Neural progenitor cell (in vitro differentiated cells): Measurements from ENCODE around the gene PLXNB1. TPM values are rescaled to one million over a fixed set of nuclear protein-coding genes. Genes with fewer than 3 reads are reported as not detected.

Experiments
- DNase-seq: peaks from one replicate; pipeline ENCODE4 v3.0.0-alpha.2; 2016; ENCODE audit warnings: low spot score
- H2AFZ ChIP-seq: fragments of 200-600 bp; sonication (generic); replicated peaks from 2 replicates; pipeline ENCODE4 v1.6.1; 2016; ENCODE audit warnings: antibody characterized with exemption
- H3F3A ChIP-seq: fragments of 200-600 bp; sonication (generic); 2 replicates; pipeline ENCODE4 v1.6.1; 2016; ENCODE audit warnings: antibody characterized with exemption, low read depth
- H3K27ac ChIP-seq: fragments of 200-600 bp; sonication (generic); 2 replicates; pipeline ENCODE4 v1.5.1; 2016; ENCODE audit warnings: mild to moderate bottlenecking
- H3K27me3 ChIP-seq: fragments of 200-600 bp; sonication (generic); 2 replicates; pipeline ENCODE4 v1.6.1; 2016; ENCODE audit warnings: mild to moderate bottlenecking, moderate library complexity
- H3K36me3 ChIP-seq: fragments of 200-600 bp; sonication (generic); 2 replicates; pipeline ENCODE4 v1.5.1; 2016
- H3K4me1 ChIP-seq: fragments of 200-600 bp; sonication (generic); 2 replicates; pipeline ENCODE4 v1.6.1; 2016; ENCODE audit warnings: mixed run types
- H3K4me2 ChIP-seq: fragments of 200-600 bp; sonication (generic); 2 replicates; pipeline ENCODE4 v1.6.1; 2016
- H3K4me3 ChIP-seq: fragments of 200-600 bp; sonication (generic); 2 replicates; pipeline ENCODE4 v1.5.1; 2016
- H3K79me2 ChIP-seq: fragments of 200-600 bp; sonication (generic); 2 replicates; pipeline ENCODE4 v1.6.1; 2016; ENCODE audit warnings: low read depth
- H3K9ac ChIP-seq: fragments of 200-600 bp; sonication (generic); 2 replicates; pipeline ENCODE4 v1.6.1; 2016
- H3K9me3 ChIP-seq: fragments of 200-600 bp; sonication (generic); 2 replicates; pipeline ENCODE4 v1.5.1; 2016; ENCODE audit warnings: low read depth
- H4K20me1 ChIP-seq: fragments of 200-600 bp; sonication (generic); 2 replicates; pipeline ENCODE4 v1.6.1; 2016; ENCODE audit warnings: low read depth
- H3K27ac Mint-ChIP-seq: 3 replicates; pipeline ENCODE4 v1.8.0; 2021; ENCODE audit warnings: mixed read lengths
- H3K27me3 Mint-ChIP-seq: 2 replicates; pipeline ENCODE4 v1.8.0; 2022; ENCODE audit warnings: low read depth, mild to moderate bottlenecking, inconsistent platforms, moderate library complexity, mixed read lengths; ENCODE audit not compliant: insufficient read depth
- H3K36me3 Mint-ChIP-seq: 3 replicates; pipeline ENCODE4 v1.8.0; 2021; ENCODE audit warnings: mixed read lengths
- H3K4me1 Mint-ChIP-seq: 3 replicates; pipeline ENCODE4 v1.8.0; 2021; ENCODE audit warnings: mixed read lengths
- H3K4me3 Mint-ChIP-seq: 3 replicates; pipeline ENCODE4 v1.8.0; 2021; ENCODE audit warnings: mild to moderate bottlenecking, moderate library complexity, mixed read lengths
- H3K9me3 Mint-ChIP-seq: 3 replicates; pipeline ENCODE4 v1.8.0; 2020; ENCODE audit warnings: mixed read lengths
- EZH2 ChIP-seq: fragments of 200-600 bp; sonication (generic); IDR thresholded peaks from 2 replicates; pipeline ENCODE4 v1.6.1; 2017; ENCODE audit warnings: antibody characterized with exemption, mild to moderate bottlenecking, moderate library complexity
- EZH2phosphoT487 ChIP-seq: fragments of 200-600 bp; sonication (generic); IDR thresholded peaks from 2 replicates; pipeline ENCODE4 v1.6.1; 2017; ENCODE audit warnings: antibody characterized with exemption
- total RNA-seq: library from RNA; depleted of rRNA; stranded (reverse); fragments of >200 nt; gene quantifications from 2 replicates; pipeline ENCODE4 v1.2.3, GENCODE V29; 2015; ENCODE audit warnings: low replicate concordance
- TF ChIP-seq, protein P1 (sequence below): fragments of 200-600 bp; sonication (generic); IDR thresholded peaks from 2 replicates; pipeline ENCODE4 v1.5.1; 2017; ENCODE audit warnings: antibody characterized with exemption, mild to moderate bottlenecking

The PLXNB1 gene
- total RNA-seq, 1 donor from 2014 or later, result 53.6 TPM

DNA sequence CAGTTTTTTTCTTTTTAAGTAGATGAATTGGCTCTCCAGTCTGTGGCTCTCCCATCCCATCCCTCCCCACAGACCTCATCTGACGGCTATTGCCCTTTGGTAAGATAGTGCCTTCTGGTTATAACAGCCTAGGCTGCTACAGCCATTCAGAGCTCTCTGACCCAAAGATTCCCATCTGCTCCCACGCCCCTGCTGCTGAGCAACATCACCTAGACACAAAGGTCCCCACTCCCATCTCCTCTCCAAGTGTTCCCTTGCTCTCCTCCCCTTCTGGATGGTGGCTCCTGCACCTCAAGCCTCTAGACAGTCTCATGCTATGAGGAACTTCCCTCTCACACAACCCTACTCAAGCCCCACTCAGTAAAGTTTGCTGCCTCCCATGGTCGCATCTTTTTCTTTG is 34.2 kb downstream of the PLXNB1 start:
- Histone ChIP-seq H2AFZ (no peak overlapping the region), H3K9me3 (no peaks in the 10 kb centered on the region), H3K36me3 (no peaks in the 10 kb centered on the region), H3K4me3 (no peak overlapping the region), H3K79me2 (no peaks in the 10 kb centered on the region), H3K4me2 (no peak overlapping the region), H3F3A (peaks cover 6% of the 10 kb centered on the region), H3K4me1 (no peaks in the 10 kb centered on the region), H3K27ac (no peak overlapping the region), H3K9ac (no peak overlapping the region), H3K27me3 (no peaks in the 10 kb centered on the region), H4K20me1 (peaks cover 3% of the 10 kb centered on the region)
- Mint-ChIP-seq H3K36me3 (peaks cover 4% of the 10 kb centered on the region), H3K27ac (no peak overlapping the region), H3K9me3 (peaks cover 8% of the 10 kb centered on the region), H3K27me3 (peaks cover 6% of the 10 kb centered on the region), H3K4me3 (no peak overlapping the region), H3K4me1 (no peaks in the 10 kb centered on the region)
- TF ChIP-seq, protein P1, sequence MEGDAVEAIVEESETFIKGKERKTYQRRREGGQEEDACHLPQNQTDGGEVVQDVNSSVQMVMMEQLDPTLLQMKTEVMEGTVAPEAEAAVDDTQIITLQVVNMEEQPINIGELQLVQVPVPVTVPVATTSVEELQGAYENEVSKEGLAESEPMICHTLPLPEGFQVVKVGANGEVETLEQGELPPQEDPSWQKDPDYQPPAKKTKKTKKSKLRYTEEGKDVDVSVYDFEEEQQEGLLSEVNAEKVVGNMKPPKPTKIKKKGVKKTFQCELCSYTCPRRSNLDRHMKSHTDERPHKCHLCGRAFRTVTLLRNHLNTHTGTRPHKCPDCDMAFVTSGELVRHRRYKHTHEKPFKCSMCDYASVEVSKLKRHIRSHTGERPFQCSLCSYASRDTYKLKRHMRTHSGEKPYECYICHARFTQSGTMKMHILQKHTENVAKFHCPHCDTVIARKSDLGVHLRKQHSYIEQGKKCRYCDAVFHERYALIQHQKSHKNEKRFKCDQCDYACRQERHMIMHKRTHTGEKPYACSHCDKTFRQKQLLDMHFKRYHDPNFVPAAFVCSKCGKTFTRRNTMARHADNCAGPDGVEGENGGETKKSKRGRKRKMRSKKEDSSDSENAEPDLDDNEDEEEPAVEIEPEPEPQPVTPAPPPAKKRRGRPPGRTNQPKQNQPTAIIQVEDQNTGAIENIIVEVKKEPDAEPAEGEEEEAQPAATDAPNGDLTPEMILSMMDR, result no peak
- TF ChIP-seq EZH2phosphoT487, result no peak
- TF ChIP-seq EZH2, result no peak
- no peak for DNase-seq

DNA sequence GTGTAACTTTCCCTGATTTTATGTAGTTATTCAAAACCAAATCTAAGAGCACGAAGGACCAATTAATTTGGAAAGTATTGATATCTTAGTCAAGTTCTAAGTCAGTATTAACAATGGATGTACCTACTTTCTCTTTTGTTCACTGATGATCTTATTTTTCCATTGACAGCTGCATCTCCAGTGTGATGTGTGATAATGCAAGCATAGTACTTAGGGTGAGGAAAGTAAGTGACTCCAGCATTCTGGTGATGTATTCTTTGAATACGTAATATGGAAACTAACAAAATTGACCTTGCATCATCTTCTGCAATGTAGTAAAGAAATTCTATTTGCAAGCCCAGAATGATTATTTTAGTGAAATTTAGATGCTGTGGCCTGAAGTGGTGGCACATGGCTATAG is 35.5 kb downstream of the PLXNB1 start:
- no peak overlapping the region for H3K4me2 ChIP-seq
- DNase-seq, result no peak
- no peaks in the 10 kb centered on the region for H4K20me1 ChIP-seq
- H3K9ac ChIP-seq, result no peak overlapping the region
- H3K27me3 ChIP-seq, result no peaks in the 10 kb centered on the region
- H3K27ac ChIP-seq, result no peak overlapping the region
- Mint-ChIP-seq H3K4me1 (no peaks in the 10 kb centered on the region), H3K27me3 (peaks cover 4% of the 10 kb centered on the region), H3K9me3 (peaks cover 8% of the 10 kb centered on the region), H3K4me3 (no peak overlapping the region), H3K36me3 (peaks cover 4% of the 10 kb centered on the region), H3K27ac (no peak overlapping the region)
- no peaks in the 10 kb centered on the region for H3K9me3 ChIP-seq
- no peak overlapping the region for H2AFZ ChIP-seq
- H3K4me3 ChIP-seq, result no peak overlapping the region
- H3K79me2 ChIP-seq, result no peaks in the 10 kb centered on the region
- no peaks in the 10 kb centered on the region for H3K36me3 ChIP-seq
- no peaks in the 10 kb centered on the region for H3K4me1 ChIP-seq
- H3F3A ChIP-seq, result no peaks in the 10 kb centered on the region
- TF ChIP-seq EZH2phosphoT487 (no peak), EZH2 (no peak)
- TF ChIP-seq, protein P1, result no peak

DNA sequence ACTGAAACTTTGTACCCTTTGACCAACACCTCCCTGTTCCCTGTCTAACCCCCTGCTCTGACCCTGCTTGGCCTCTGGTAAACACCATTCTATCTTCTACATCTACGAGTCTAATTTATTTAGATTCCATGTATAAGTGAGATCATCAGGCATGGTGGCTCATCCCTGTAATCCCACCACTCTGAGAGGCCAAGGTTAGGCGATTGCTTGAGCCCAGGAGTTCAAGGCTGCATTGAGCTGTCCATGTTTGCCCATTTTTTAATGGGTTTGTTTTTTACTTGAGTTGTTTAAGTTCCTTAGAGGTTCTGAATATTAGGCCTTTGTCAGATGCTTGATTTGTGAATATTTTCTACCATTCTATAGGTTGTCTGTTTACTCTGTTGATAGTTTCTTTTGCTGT is 40.9 kb downstream of the PLXNB1 start:
- no peak overlapping the region for H3K27ac Mint-ChIP-seq
- H3K4me1 Mint-ChIP-seq, result no peaks in the 10 kb centered on the region
- Histone ChIP-seq H3K27ac (no peak overlapping the region), H3K9me3 (no peaks in the 10 kb centered on the region), H3K9ac (no peak overlapping the region), H3K4me3 (no peak overlapping the region), H3F3A (no peaks in the 10 kb centered on the region), H2AFZ (no peak overlapping the region), H3K36me3 (no peaks in the 10 kb centered on the region), H4K20me1 (no peaks in the 10 kb centered on the region), H3K79me2 (no peaks in the 10 kb centered on the region), H3K4me1 (no peaks in the 10 kb centered on the region), H3K4me2 (no peak overlapping the region), H3K27me3 (peaks cover 3% of the 10 kb centered on the region)
- H3K27me3 Mint-ChIP-seq, result peaks cover 2% of the 10 kb centered on the region
- peaks cover 8% of the 10 kb centered on the region for H3K9me3 Mint-ChIP-seq
- H3K36me3 Mint-ChIP-seq, result peaks cover 4% of the 10 kb centered on the region
- no peak overlapping the region for H3K4me3 Mint-ChIP-seq
- no peak for TF ChIP-seq EZH2phosphoT487
- DNase-seq, result no peak

- no peak for DNase-seq
- no peak overlapping the region for H3K4me3 Mint-ChIP-seq
- TF ChIP-seq, protein P1, result no peak
- no peak for TF ChIP-seq EZH2phosphoT487
- no peak for TF ChIP-seq EZH2
- no peaks in the 10 kb centered on the region for H3K4me1 Mint-ChIP-seq
- Histone ChIP-seq H3K36me3 (no peaks in the 10 kb centered on the region), H3K4me1 (no peaks in the 10 kb centered on the region), H3K4me2 (no peak overlapping the region), H3K27ac (no peak overlapping the region), H3K9ac (no peak overlapping the region), H3F3A (no peaks in the 10 kb centered on the region), H2AFZ (no peak overlapping the region), H4K20me1 (no peaks in the 10 kb centered on the region), H3K4me3 (no peak overlapping the region), H3K9me3 (no peaks in the 10 kb centered on the region), H3K79me2 (no peaks in the 10 kb centered on the region), H3K27me3 (peaks cover 6% of the 10 kb centered on the region)
- no peak overlapping the region for H3K27ac Mint-ChIP-seq
- peaks cover 7% of the 10 kb centered on the region for H3K9me3 Mint-ChIP-seq
- H3K27me3 Mint-ChIP-seq, result no peaks in the 10 kb centered on the region
- peaks cover 3% of the 10 kb centered on the region for H3K36me3 Mint-ChIP-seq
Observed at GRCh38 chr3:48387634-48388033, 42.3 kb downstream of the PLXNB1 start.
